HCT116 (cell line): Measurements from ENCODE around the gene CELSR3. TPM values are rescaled to one million over a fixed set of nuclear protein-coding genes. Genes with fewer than 3 reads are reported as not detected.

ENCODE experiments used
- ATAC-seq: fragments of 200-7000 bp; cut with Tn5 transposase; 2 replicates; pipeline ENCODE4 v1.9.1; 2020; ENCODE audit warnings: mild to moderate bottlenecking, moderate library complexity
- BruUV-seq: library from RNA; stranded (reverse); fragments of 400-500 nt; replicated peaks from 2 replicates; lab custom pipeline; 2021; lab: Mats Ljungman, UMichigan
- CTCF ChIA-PET: fragments of 300-600 bp; sonication (Branson Sonifier 250); formaldehyde crosslinking; loops from one replicate; lab custom pipeline; 2021; ENCODE audit warnings: antibody characterized with exemption; lab: Charles Lee
- POLR2A ChIA-PET: fragments of 300-600, 350-600 bp; sonication (Branson Sonifier 250); formaldehyde crosslinking; loops from one replicate; lab custom pipeline; 2021; ENCODE audit warnings: antibody characterized with exemption; lab: Charles Lee
- RAD21 ChIA-PET, 2 experiments: fragments of 300-600 bp; sonication (Branson Sonifier 250); formaldehyde crosslinking; loops; one replicate each; lab custom pipeline; 2023; ENCODE audit warnings: low total read pairs in 2 of 2; ENCODE audit not compliant: uncharacterized antibody in 2 of 2, unreplicated experiment in 2 of 2, low non-redundant PET in 1 of 2; lab: Charles Lee
- DNase-seq: peaks from one replicate; pipeline ENCODE4 v3.0.0-alpha.2; 2010; ENCODE audit warnings: low read depth, low spot score
- H2AFZ ChIP-seq: fragments of 200-600 bp; shearing (Covaris generic), sonication (generic); 2 replicates; pipeline ENCODE4 v1.6.1; 2017; ENCODE audit warnings: low read depth, mixed run types, mixed read lengths, antibody characterized with exemption, low read length; ENCODE audit not compliant: poor library complexity, severe bottlenecking
- H3K27ac ChIP-seq: 2 replicates; pipeline ENCODE4 v1.5.1; 2012; ENCODE audit warnings: low read depth, low read length
- H3K27me3 ChIP-seq: fragments of 200-600 bp; sonication (generic); 2 replicates; pipeline ENCODE4 v1.6.1; 2016; ENCODE audit warnings: mixed run types, low read length, mixed read lengths; ENCODE audit not compliant: insufficient read depth
- H3K36me3 ChIP-seq, 2 experiments: fragments of 200-500 bp in 1 of 2; fragments of 200-600 bp in 1 of 2; sonication (Bioruptor generic) in 1 of 2; sonication (generic) in 1 of 2; 2 replicates each; pipeline versions ENCODE4 v1.5.1 to v1.6.1; 2014 to 2016; ENCODE audit warnings: low read length in 2 of 2, inconsistent platforms in 1 of 2, mixed read lengths in 1 of 2, mixed run types in 1 of 2; ENCODE audit not compliant: insufficient read depth in 2 of 2, control insufficient read depth in 1 of 2
- H3K4me1 ChIP-seq, 2 experiments: fragments of 200-600 bp in 1 of 2; sonication (generic) in 1 of 2; 2 replicates each; pipeline versions ENCODE4 v1.5.1 to v1.6.1; 2012 to 2017; ENCODE audit warnings: low read length in 2 of 2, inconsistent platforms in 1 of 2, mild to moderate bottlenecking in 1 of 2, mixed read lengths in 1 of 2, mixed run types in 1 of 2, moderate library complexity in 1 of 2; ENCODE audit not compliant: insufficient read depth in 2 of 2, control insufficient read depth in 1 of 2
- H3K4me2 ChIP-seq: fragments of 200-600 bp; sonication (generic); 2 replicates; pipeline ENCODE4 v1.6.1; 2017; ENCODE audit warnings: mixed run types, low read length, mixed read lengths
- H3K4me3 ChIP-seq, 2 experiments: fragments of 200-600 bp in 1 of 2; sonication (generic) in 1 of 2; replicated peaks in 1 of 2; 2 replicates each; pipeline ENCODE4 v1.5.1; 2011 to 2016; ENCODE audit warnings: low read length in 2 of 2, control low read depth in 1 of 2, low read depth in 1 of 2, mild to moderate bottlenecking in 1 of 2, mixed read lengths in 1 of 2, mixed run types in 1 of 2
- H3K79me2 ChIP-seq: fragments of 200-600 bp; sonication (generic); 2 replicates; pipeline ENCODE4 v1.6.1; 2017; ENCODE audit warnings: mild to moderate bottlenecking, mixed run types, low read length, moderate library complexity, mixed read lengths; ENCODE audit not compliant: insufficient read depth
- H3K9ac ChIP-seq: fragments of 200-600 bp; sonication (generic); 2 replicates; pipeline ENCODE4 v1.6.1; 2016; ENCODE audit warnings: low read length, mixed read lengths
- H3K9me2 ChIP-seq: fragments of 200-600 bp; sonication (generic), shearing (Covaris generic); 2 replicates; pipeline ENCODE4 v1.6.1; 2017; ENCODE audit warnings: mixed run types, mild to moderate bottlenecking, moderate library complexity; ENCODE audit not compliant: insufficient read depth
- H3K9me3 ChIP-seq, 2 experiments: fragments of 200-500 bp in 1 of 2; fragments of 200-600 bp in 1 of 2; sonication (Bioruptor generic) in 1 of 2; sonication (generic) in 1 of 2; 2 replicates each; pipeline ENCODE4 v1.6.1; 2014 to 2017; ENCODE audit warnings: low read length in 2 of 2, mixed read lengths in 2 of 2, inconsistent platforms in 1 of 2, low read depth in 1 of 2, mild to moderate bottlenecking in 1 of 2, mixed run types in 1 of 2, moderate library complexity in 1 of 2; ENCODE audit not compliant: control insufficient read depth in 1 of 2, insufficient read depth in 1 of 2
- H4K20me1 ChIP-seq: fragments of 200-600 bp; sonication (generic), shearing (Covaris generic); 2 replicates; pipeline ENCODE4 v1.6.1; 2017; ENCODE audit warnings: mixed run types, mild to moderate bottlenecking, moderate library complexity; ENCODE audit not compliant: insufficient read depth
- CEBPB ChIP-seq: IDR thresholded peaks from 2 replicates; pipeline ENCODE4 v1.6.1; 2012; ENCODE audit warnings: low read depth
- CTCF ChIP-seq, 3 experiments: fragments of 200-600 bp in 1 of 3; sonication (generic) in 1 of 3; IDR thresholded peaks in 2 of 3; conservative IDR thresholded peaks in 1 of 3; 2 replicates each; pipeline ENCODE4 v1.5.1; 2012 to 2017; ENCODE audit warnings: low read depth in 2 of 3, low read length in 2 of 3, antibody characterized with exemption in 1 of 3, borderline replicate concordance in 1 of 3, control low read depth in 1 of 3, mild to moderate bottlenecking in 1 of 3, mixed read lengths in 1 of 3, mixed run types in 1 of 3, moderate library complexity in 1 of 3; ENCODE audit not compliant: insufficient read depth in 1 of 3
- EGR1 ChIP-seq: IDR thresholded peaks from 2 replicates; pipeline ENCODE4 v1.6.1; 2012; ENCODE audit warnings: low read depth
- ELF1 ChIP-seq: IDR thresholded peaks from 2 replicates; pipeline ENCODE4 v1.6.1; 2012; ENCODE audit warnings: low read depth, borderline replicate concordance
- FOSL1 ChIP-seq: IDR thresholded peaks from 2 replicates; pipeline ENCODE4 v1.6.1; 2012; ENCODE audit warnings: low read depth
- JUND ChIP-seq: IDR thresholded peaks from 2 replicates; pipeline ENCODE4 v1.6.1; 2012
- POLR2A ChIP-seq: IDR thresholded peaks from 2 replicates; pipeline ENCODE4 v1.7.0; 2011; ENCODE audit warnings: borderline replicate concordance; ENCODE audit not compliant: insufficient read depth, insufficient read length; ENCODE audit errors: extremely low read depth
- POLR2AphosphoS5 ChIP-seq: IDR thresholded peaks from 2 replicates; pipeline ENCODE4 v1.6.1; 2011; ENCODE audit warnings: mild to moderate bottlenecking, low read depth, low read length, moderate library complexity
- RAD21 ChIP-seq: IDR thresholded peaks from 2 replicates; pipeline ENCODE4 v1.6.1; 2012; ENCODE audit warnings: low read depth, mild to moderate bottlenecking
- SIN3A ChIP-seq: IDR thresholded peaks from 2 replicates; pipeline ENCODE4 v1.6.1; 2012; ENCODE audit warnings: low read depth
- SP1 ChIP-seq: IDR thresholded peaks from 2 replicates; pipeline ENCODE4 v1.6.1; 2012; ENCODE audit warnings: low read depth
- SRF ChIP-seq: IDR thresholded peaks from 2 replicates; pipeline ENCODE4 v1.6.1; 2012; ENCODE audit warnings: low read depth
- ZFX ChIP-seq: fragments of 450-650 bp; IDR thresholded peaks from 2 replicates; pipeline ENCODE4 v1.6.1; 2017
- intact Hi-C: fragments of 100-400 bp; cut with micrococcal nuclease; formaldehyde crosslinking; loops from 2 replicates; pipeline ENCODE4 v1.10.0; 2022
- total RNA-seq: library from RNA; stranded (reverse); gene quantifications from one replicate; pipeline ENCODE4 v1.2.1, GENCODE V29; 2021; ENCODE audit not compliant: unreplicated experiment

The CELSR3 gene
- total RNA-seq, 1 experiment from 2014 or later, result 7.8 TPM

- H3K36me3 ChIP-seq, result peaks cover 11 to 30% of the 10 kb centered on the region in 2 experiments; a peak in 3 of 4 replicates
- POLR2A ChIA-PET, result interaction anchor here (0.9 kb wide), 1 partner anchor 10 kb away, joined by 3 read pairs; no protein-coding TSS in a partner anchor
Measured at GRCh38 chr3:48674505-48674904, 11.8 kb upstream of the CELSR3 start.

More at GRCh38 chr3:48674505-48674904, 11.8 kb upstream of the CELSR3 start:
- no peaks in the 10 kb centered on the region for H3K9me2 ChIP-seq
- no peak for ATAC-seq
- no peaks in the 10 kb centered on the region for H3K9me3 ChIP-seq
- H3K4me3 ChIP-seq, result no peak overlapping the region
- no peaks in the 10 kb centered on the region for H4K20me1 ChIP-seq
- ChIA-PET RAD21 (no interaction called here), CTCF (interaction anchor here (1.9 kb wide), 1 partner anchor 11 kb away, joined by 5 read pairs; the partner anchor contains the start of gene NCKIPSD)
- BruUV-seq, result no TSS peak
- no peak overlapping the region for H2AFZ ChIP-seq
- no peaks in the 10 kb centered on the region for H3K79me2 ChIP-seq
- H3K4me1 ChIP-seq, result no peaks in the 10 kb centered on the region
- intact Hi-C loops, result no loop called here
- H3K27me3 ChIP-seq, result no peaks in the 10 kb centered on the region
- no peak for DNase-seq
- no peak overlapping the region for H3K4me2 ChIP-seq
- H3K27ac ChIP-seq, result no peak overlapping the region
- TF ChIP-seq RAD21 (no peak), ZFX (no peak), SRF (no peak), POLR2A (no peak), SIN3A (no peak), EGR1 (no peak), JUND (no peak), POLR2AphosphoS5 (no peak), ELF1 (no peak), CTCF (IDR thresholded peaks at IDR 0.05 in 2 of 3, conservative IDR thresholded peaks at IDR 0.05 in 1 of 3; ENCODE audit: borderline replicate concordance in 1 of 3, insufficient read depth in 1 of 3, low read depth in 2 of 3, low read length in 2 of 3) (no peak), CEBPB (no peak), SP1 (no peak), FOSL1 (no peak)
- no peak overlapping the region for H3K9ac ChIP-seq
